DOHH2 (cell line): ENCODE data around the gene PRRT3.

Source experiments
- H3F3A ChIP-seq: fragments of 200-600 bp; sonication (generic), shearing (Covaris generic); 2 replicates; pipeline ENCODE4 v1.6.0; 2016; ENCODE audit warnings: antibody characterized with exemption, mild to moderate bottlenecking; ENCODE audit not compliant: control insufficient read depth, insufficient read depth
- H3K27ac ChIP-seq: fragments of 200-600 bp; sonication (generic); 2 replicates; pipeline ENCODE4 v1.5.1; 2014; ENCODE audit warnings: low read depth, mild to moderate bottlenecking, low read length, moderate library complexity
- H3K27me3 ChIP-seq: fragments of 200-600 bp; sonication (generic); 2 replicates; pipeline ENCODE4 v1.6.1; 2014; ENCODE audit warnings: mild to moderate bottlenecking, low read length, mixed read lengths; ENCODE audit not compliant: control insufficient read depth
- H3K36me3 ChIP-seq: fragments of 200-600 bp; sonication (generic); 2 replicates; pipeline ENCODE4 v1.6.1; 2014; ENCODE audit warnings: mild to moderate bottlenecking, low read length, moderate library complexity, mixed read lengths; ENCODE audit not compliant: control insufficient read depth
- H3K4me1 ChIP-seq: fragments of 200-600 bp; sonication (generic); 2 replicates; pipeline ENCODE4 v1.6.1; 2014; ENCODE audit warnings: mild to moderate bottlenecking, low read length, mixed read lengths; ENCODE audit not compliant: control insufficient read depth
- H3K4me2 ChIP-seq: fragments of 200-600 bp; sonication (generic); 2 replicates; pipeline ENCODE4 v1.6.0; 2014; ENCODE audit warnings: mild to moderate bottlenecking, low read length, moderate library complexity
- H3K4me3 ChIP-seq: fragments of 200-600 bp; sonication (generic); 2 replicates; pipeline ENCODE4 v1.5.1; 2014; ENCODE audit warnings: mild to moderate bottlenecking, low read length, mixed read lengths
- H3K79me2 ChIP-seq: fragments of 200-600 bp; sonication (generic); 2 replicates; pipeline ENCODE4 v1.6.1; 2014; ENCODE audit warnings: mild to moderate bottlenecking, low read length, mixed read lengths; ENCODE audit not compliant: control insufficient read depth
- H3K9me2 ChIP-seq: fragments of 200-600 bp; sonication (generic); replicated peaks from 2 replicates; pipeline ENCODE4 v1.6.1; 2014; ENCODE audit warnings: mild to moderate bottlenecking, low read length, mixed read lengths; ENCODE audit not compliant: control insufficient read depth
- H3K9me3 ChIP-seq: fragments of 200-600 bp; sonication (generic); 2 replicates; pipeline ENCODE4 v1.6.1; 2014; ENCODE audit warnings: antibody characterized with exemption, low read length, mixed read lengths; ENCODE audit not compliant: control insufficient read depth, insufficient read depth
- H4K20me1 ChIP-seq: fragments of 200-600 bp; sonication (generic); 2 replicates; pipeline ENCODE4 v1.6.0; 2014; ENCODE audit warnings: low read depth, mild to moderate bottlenecking, antibody characterized with exemption, low read length, moderate library complexity; ENCODE audit not compliant: control insufficient read depth, insufficient read depth
- EZH2phosphoT487 ChIP-seq: fragments of 200-600 bp; sonication (generic); IDR thresholded peaks from 2 replicates; pipeline ENCODE4 v1.6.1; 2017; ENCODE audit warnings: borderline replicate concordance, mild to moderate bottlenecking, antibody characterized with exemption, low read length, moderate library complexity, mixed read lengths
- TF ChIP-seq, protein P1 (sequence below): fragments of 200-600 bp; sonication (generic); IDR thresholded peaks from one replicate; pipeline ENCODE4 v1.5.1; 2014; ENCODE audit warnings: antibody characterized with exemption, mild to moderate bottlenecking, low read depth, low read length; ENCODE audit not compliant: poor library complexity, severe bottlenecking

The PRRT3 gene

DNA sequence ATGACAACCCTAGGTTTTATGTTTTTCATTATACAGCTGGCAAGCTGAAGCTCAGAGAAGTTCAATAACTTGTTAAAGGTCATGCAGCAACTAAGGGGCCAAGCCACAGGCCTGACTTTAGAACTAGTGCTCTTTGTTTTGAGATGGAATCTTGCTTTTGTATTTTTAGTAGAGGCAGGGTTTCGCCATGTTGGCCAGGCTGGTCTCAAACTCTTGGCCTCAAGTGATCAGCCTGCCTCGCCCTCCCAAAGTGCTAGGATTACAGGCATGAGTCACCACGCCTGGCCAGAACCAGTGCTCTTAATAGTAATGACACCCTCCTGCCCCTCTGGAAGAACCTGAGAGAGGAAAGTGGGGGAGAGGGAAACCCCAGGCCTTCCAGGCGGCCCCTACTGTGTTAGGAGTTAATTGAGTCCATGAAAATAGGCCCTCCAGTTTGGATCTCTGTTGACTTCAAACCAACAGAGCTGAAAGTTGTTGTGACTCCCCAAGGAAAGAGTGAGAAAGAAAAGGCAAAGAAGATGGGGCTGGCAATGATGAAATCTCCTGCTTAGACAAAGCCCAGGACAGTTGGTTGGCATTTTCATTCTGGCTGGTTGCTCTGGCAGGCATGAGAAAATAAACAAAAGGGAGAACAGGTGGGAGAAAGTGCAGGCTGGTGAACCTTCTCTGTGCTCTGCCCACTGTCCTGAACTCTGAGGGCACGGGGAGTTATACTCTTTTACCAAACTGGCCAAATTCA lies 3.6 kb upstream of the PRRT3 start:
- H3K4me3 ChIP-seq: no peak overlapping the region
- H3K79me2 ChIP-seq: no peaks in the 10 kb centered on the region
- peaks cover 6% of the 10 kb centered on the region; the same call in 1 of the 2 replicates for H3F3A ChIP-seq
- H3K9me2 ChIP-seq: no peaks in the 10 kb centered on the region
- H3K36me3 ChIP-seq: no peaks in the 10 kb centered on the region
- TF ChIP-seq, protein P1, sequence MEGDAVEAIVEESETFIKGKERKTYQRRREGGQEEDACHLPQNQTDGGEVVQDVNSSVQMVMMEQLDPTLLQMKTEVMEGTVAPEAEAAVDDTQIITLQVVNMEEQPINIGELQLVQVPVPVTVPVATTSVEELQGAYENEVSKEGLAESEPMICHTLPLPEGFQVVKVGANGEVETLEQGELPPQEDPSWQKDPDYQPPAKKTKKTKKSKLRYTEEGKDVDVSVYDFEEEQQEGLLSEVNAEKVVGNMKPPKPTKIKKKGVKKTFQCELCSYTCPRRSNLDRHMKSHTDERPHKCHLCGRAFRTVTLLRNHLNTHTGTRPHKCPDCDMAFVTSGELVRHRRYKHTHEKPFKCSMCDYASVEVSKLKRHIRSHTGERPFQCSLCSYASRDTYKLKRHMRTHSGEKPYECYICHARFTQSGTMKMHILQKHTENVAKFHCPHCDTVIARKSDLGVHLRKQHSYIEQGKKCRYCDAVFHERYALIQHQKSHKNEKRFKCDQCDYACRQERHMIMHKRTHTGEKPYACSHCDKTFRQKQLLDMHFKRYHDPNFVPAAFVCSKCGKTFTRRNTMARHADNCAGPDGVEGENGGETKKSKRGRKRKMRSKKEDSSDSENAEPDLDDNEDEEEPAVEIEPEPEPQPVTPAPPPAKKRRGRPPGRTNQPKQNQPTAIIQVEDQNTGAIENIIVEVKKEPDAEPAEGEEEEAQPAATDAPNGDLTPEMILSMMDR: no peak
- TF ChIP-seq EZH2phosphoT487: no peak
- peaks cover 11% of the 10 kb centered on the region for H3K27me3 ChIP-seq
- no peak overlapping the region for H3K27ac ChIP-seq
- H4K20me1 ChIP-seq: no peaks in the 10 kb centered on the region
- no peaks in the 10 kb centered on the region for H3K9me3 ChIP-seq
- H3K4me1 ChIP-seq: peaks cover 16% of the 10 kb centered on the region
- no peak overlapping the region for H3K4me2 ChIP-seq

DNA sequence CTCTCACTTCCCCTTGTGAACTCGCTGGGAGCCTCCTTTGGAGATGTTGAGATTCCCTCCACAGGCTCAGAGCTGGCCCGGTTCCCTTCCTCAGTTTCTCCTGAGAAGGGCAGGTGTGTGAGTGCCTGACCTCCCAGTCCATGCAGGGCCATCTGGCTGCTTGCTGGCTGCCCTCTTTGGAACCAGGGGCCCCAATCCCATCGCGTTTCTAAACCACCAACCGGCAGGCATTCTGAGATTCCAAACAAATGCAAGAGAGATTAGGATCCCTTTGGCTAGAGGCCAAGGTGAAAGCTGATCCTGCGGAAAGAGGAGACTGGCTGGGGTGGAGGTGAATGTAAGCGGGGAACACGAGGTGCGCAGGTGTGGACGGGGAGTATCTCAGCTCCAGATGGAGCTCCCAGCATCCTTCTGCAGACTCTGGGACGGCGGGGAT lies 2.9 kb upstream of the PRRT3 start:
- Histone ChIP-seq H3K79me2 (no peaks in the 10 kb centered on the region), H4K20me1 (no peaks in the 10 kb centered on the region), H3K27ac (no peak overlapping the region), H3K4me1 (peaks cover 17% of the 10 kb centered on the region), H3K27me3 (peaks cover 12% of the 10 kb centered on the region), H3K36me3 (no peaks in the 10 kb centered on the region), H3K4me2 (no peak overlapping the region), H3K9me2 (no peaks in the 10 kb centered on the region), H3K4me3 (no peak overlapping the region), H3F3A (peaks cover 6% of the 10 kb centered on the region; the same call in 1 of the 2 replicates), H3K9me3 (no peaks in the 10 kb centered on the region)
- TF ChIP-seq, protein P1: no peak
- no peak for TF ChIP-seq EZH2phosphoT487

DNA sequence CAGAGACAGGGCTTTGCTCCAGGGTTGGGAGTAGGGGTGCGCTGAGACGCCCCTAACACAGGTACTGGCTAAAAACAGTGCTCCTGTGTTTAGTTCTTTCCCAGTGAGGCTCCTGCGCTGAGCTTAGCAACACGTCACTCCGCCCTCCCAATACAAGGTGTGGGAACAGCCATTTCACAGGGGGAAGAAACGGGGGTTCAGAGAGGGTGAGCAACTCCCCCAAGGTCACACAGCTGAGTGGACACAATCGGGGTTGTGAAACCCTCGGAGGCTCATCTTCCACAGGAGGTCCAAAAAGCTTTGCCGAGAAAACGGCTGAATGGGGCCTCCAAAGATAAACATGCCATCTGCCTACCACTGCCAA lies 628 bp downstream of the PRRT3 start:
- no peak overlapping the region for H3K27ac ChIP-seq
- no peaks in the 10 kb centered on the region for H3K79me2 ChIP-seq
- no peaks in the 10 kb centered on the region for H3F3A ChIP-seq
- no peaks in the 10 kb centered on the region for H3K9me3 ChIP-seq
- H3K4me3 ChIP-seq: peak overlapping the region; percentile 75
- peak overlapping the region; percentile 77 for H3K4me2 ChIP-seq
- H4K20me1 ChIP-seq: no peaks in the 10 kb centered on the region
- H3K4me1 ChIP-seq: peaks cover 17% of the 10 kb centered on the region
- peaks cover 12% of the 10 kb centered on the region for H3K27me3 ChIP-seq
- no peaks in the 10 kb centered on the region for H3K36me3 ChIP-seq
- TF ChIP-seq EZH2phosphoT487: no peak
- TF ChIP-seq, protein P1: no peak
- H3K9me2 ChIP-seq: no peaks in the 10 kb centered on the region
